Tibial nerve (tissue), 4 donors: ENCODE results near the gene PLA2R1. TPM values are rescaled to one million over a fixed set of nuclear protein-coding genes. Genes with fewer than 3 reads are reported as not detected.
"Not testable (repeated sequence)": the region's sequence is repeated elsewhere in the genome, so short reads cannot be mapped to it uniquely, and the experiment has no call there.

Experiments used
- DNase-seq, 2 donors: peaks; one replicate each; pipeline ENCODE4 v3.0.0-alpha.2; 2019; ENCODE audit warnings: low spot score in 2 of 2
- H3K27ac ChIP-seq, 4 donors: fragments of 200-600 bp; sonication (generic) in 3 of 4; one replicate each; pipeline ENCODE4 v1.5.1; 2017 to 2019; ENCODE audit warnings: mild to moderate bottlenecking in 1 of 4
- H3K27me3 ChIP-seq, 2 donors: fragments of 200-600 bp; sonication (generic) in 1 of 2; one replicate each; pipeline versions ENCODE4 v1.5.1 to v1.6.0; 2017 to 2019
- H3K36me3 ChIP-seq, 3 donors: fragments of 200-600 bp; sonication (generic); one replicate each; pipeline ENCODE4 v1.5.1; 2018 to 2019
- H3K4me1 ChIP-seq, 4 donors: fragments of 200-600 bp; sonication (generic) in 3 of 4; one replicate each; pipeline ENCODE4 v1.5.1; 2017 to 2019
- H3K4me3 ChIP-seq, 4 donors: fragments of 200-600 bp; sonication (generic) in 3 of 4; one replicate each; pipeline ENCODE4 v1.5.1; 2017 to 2019; ENCODE audit warnings: mild to moderate bottlenecking in 1 of 4, moderate library complexity in 1 of 4
- H3K9me3 ChIP-seq, 4 donors: fragments of 200-600 bp; sonication (generic) in 3 of 4; one replicate each; pipeline ENCODE4 v1.5.1; 2017 to 2019
- CTCF ChIP-seq, 5 experiments: fragments of 200-600 bp in 3 of 5; fragments of 450-650 bp in 2 of 5; sonication (generic) in 3 of 5; IDR thresholded peaks; one replicate each; pipeline ENCODE4 v1.5.1; 2016 to 2019; ENCODE audit warnings: antibody characterized with exemption in 5 of 5, mild to moderate bottlenecking in 3 of 5, moderate library complexity in 2 of 5
- EP300 ChIP-seq, 2 donors: sonication (generic); formaldehyde crosslinking; IDR thresholded peaks; one replicate each; pipeline ENCODE4 v1.6.1; 2017; ENCODE audit warnings: antibody characterized with exemption in 2 of 2, mild to moderate bottlenecking in 1 of 2
- POLR2A ChIP-seq, 2 donors: fragments of 450-650 bp; IDR thresholded peaks; one replicate each; pipeline ENCODE4 v1.6.1; 2017; ENCODE audit warnings: antibody characterized with exemption in 2 of 2, mild to moderate bottlenecking in 2 of 2, moderate library complexity in 2 of 2
- WGBS, 2 donors: methylation state at CpG; one replicate each; pipeline ENCODE4 v1.1.5; 2018; 5-methylcytosine and 5-hydroxymethylcytosine counted together
- total RNA-seq, 4 donors: library from RNA; depleted of rRNA; stranded (reverse); fragments of >200 nt; gene quantifications; one replicate each; pipeline ENCODE4 v1.1.0, GENCODE V29; 2016

PLA2R1 gene
- total RNA-seq, 4 donors from 2014 or later = 11.1 to 22.7 (median 18.6) TPM

- H3K36me3 ChIP-seq = no peaks in the 10 kb centered on the region
- H3K4me1 ChIP-seq = peaks cover 0 to 5% (median 0%) of the 10 kb centered on the region in 4 donors
- WGBS, 2 donors = 90 to 93% methylated on average over 8 of the region's 8 CpGs
- no peak overlapping the region for H3K27ac ChIP-seq
- no peak for DNase-seq
- H3K9me3 ChIP-seq = no peaks in the 10 kb centered on the region
- H3K4me3 ChIP-seq = no peak overlapping the region
- no peaks in the 10 kb centered on the region for H3K27me3 ChIP-seq
- TF ChIP-seq POLR2A (IDR thresholded peaks at IDR 0.05) (no peak), EP300 (IDR thresholded peaks at IDR 0.05) (no peak), CTCF (IDR thresholded peaks at IDR 0.05) (no peak)
Observed at GRCh38 chr2:160044728-160045127, 17.7 kb downstream of the PLA2R1 start.

DNA sequence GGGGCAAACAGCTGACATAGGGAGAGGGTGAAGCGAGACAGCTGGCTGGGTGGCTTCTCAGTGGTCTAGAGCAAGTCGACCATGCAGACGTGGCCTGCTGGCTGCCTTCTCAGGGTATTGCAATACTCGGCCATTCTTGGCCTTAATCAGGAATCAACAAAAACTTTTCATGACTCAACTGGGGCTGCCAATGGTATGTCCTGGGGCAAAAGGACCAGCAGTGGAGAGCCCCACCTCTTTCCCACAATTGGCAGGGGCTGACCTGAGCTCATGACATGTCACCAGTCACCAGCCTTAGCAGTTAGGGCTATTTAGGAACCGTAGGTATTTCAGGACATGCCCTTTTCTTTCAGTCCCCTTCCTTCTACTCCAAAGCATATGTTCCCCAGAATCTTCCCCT is 19.1 kb downstream of the PLA2R1 start:
- Histone ChIP-seq H3K36me3 (no peaks in the 10 kb centered on the region), H3K9me3 (no peaks in the 10 kb centered on the region), H3K4me3 (no peak overlapping the region), H3K27me3 (no peaks in the 10 kb centered on the region), H3K4me1 (peaks cover 0 to 8% (median 0%) of the 10 kb centered on the region in 4 donors), H3K27ac (no peak overlapping the region)
- DNase-seq = no peak
- no peak for TF ChIP-seq CTCF (IDR thresholded peaks at IDR 0.05)
- no peak for TF ChIP-seq EP300 (IDR thresholded peaks at IDR 0.05)
- no peak for TF ChIP-seq POLR2A (IDR thresholded peaks at IDR 0.05)
- 84 to 91% methylated on average over 5 of the region's 5 CpGs for WGBS, 2 donors

GRCh38 chr2:160042054-160042453 is 20.4 kb downstream of the PLA2R1 start:
- H3K36me3 ChIP-seq = no peaks in the 10 kb centered on the region
- WGBS, 2 donors = 72 to 80% methylated on average over 7 of the region's 7 CpGs
- DNase-seq = no peak
- H3K4me3 ChIP-seq = no peak overlapping the region
- H3K27me3 ChIP-seq = no peaks in the 10 kb centered on the region
- no peaks in the 10 kb centered on the region for H3K9me3 ChIP-seq
- H3K27ac ChIP-seq = no peak overlapping the region
- TF ChIP-seq CTCF (IDR thresholded peaks at IDR 0.05) (no peak), POLR2A (IDR thresholded peaks at IDR 0.05) (no peak), EP300 (IDR thresholded peaks at IDR 0.05) (no peak)
- H3K4me1 ChIP-seq = peaks cover 0 to 8% (median 0%) of the 10 kb centered on the region in 4 donors

DNA sequence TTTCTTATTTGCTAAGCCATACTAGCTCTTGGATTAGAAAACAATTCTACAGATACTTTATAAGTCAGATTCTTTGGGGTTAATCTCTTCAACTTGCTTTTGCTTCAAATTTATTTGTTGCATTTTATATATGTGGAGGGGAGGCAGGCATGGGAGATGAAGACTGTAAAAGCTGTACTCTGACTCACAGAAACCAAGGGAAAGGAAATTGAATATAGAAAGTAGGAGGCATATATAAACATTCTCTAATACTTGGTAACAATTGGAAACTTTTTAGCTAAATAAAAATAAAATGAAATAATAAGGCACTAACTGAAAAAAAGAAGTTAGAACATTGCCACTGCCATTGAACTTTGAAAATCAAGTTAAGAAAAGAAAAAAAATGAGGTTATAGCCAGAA is 21.3 kb downstream of the PLA2R1 start:
- no peak for TF ChIP-seq CTCF (IDR thresholded peaks at IDR 0.05)
- no peak for TF ChIP-seq POLR2A (IDR thresholded peaks at IDR 0.05)
- no peak for TF ChIP-seq EP300 (IDR thresholded peaks at IDR 0.05)
- Histone ChIP-seq H3K27ac (no peak overlapping the region), H3K9me3 (no peaks in the 10 kb centered on the region), H3K4me3 (no peak overlapping the region), H3K4me1 (peaks cover 0 to 8% (median 0%) of the 10 kb centered on the region in 4 donors), H3K27me3 (no peaks in the 10 kb centered on the region), H3K36me3 (no peaks in the 10 kb centered on the region)
- DNase-seq = no peak

- WGBS, 2 donors = 54 to 55% methylated on average over 6 of the region's 6 CpGs
- Histone ChIP-seq H3K27ac (no peak overlapping the region), H3K4me3 (no peak overlapping the region), H3K36me3 (no peaks in the 10 kb centered on the region), H3K4me1 (peaks cover 0 to 8% (median under 1%) of the 10 kb centered on the region in 4 donors), H3K27me3 (no peaks in the 10 kb centered on the region), H3K9me3 (no peaks in the 10 kb centered on the region)
- TF ChIP-seq POLR2A (IDR thresholded peaks at IDR 0.05) (no peak), EP300 (IDR thresholded peaks at IDR 0.05) (no peak), CTCF (IDR thresholded peaks at IDR 0.05) (no peak)
- DNase-seq = no peak
Observed at GRCh38 chr2:160039166-160039903, 23.1 kb downstream of the PLA2R1 start.

GRCh38 chr2:160038662-160039061 is 23.8 kb downstream of the PLA2R1 start:
- not testable (repeated sequence) for DNase-seq, H3K27me3 ChIP-seq, H3K36me3 ChIP-seq, H3K4me3 ChIP-seq, H3K27ac ChIP-seq, H3K9me3 ChIP-seq
- H3K4me1 ChIP-seq = peaks cover 0 to 11% (median 4%) of the 10 kb centered on the region in 4 donors
- 95 to 99% methylated on average over 8 of the region's 8 CpGs for WGBS, 2 donors
